ENCODE results near the gene PTPN21. TPM values are rescaled to one million over a fixed set of nuclear protein-coding genes. Genes with fewer than 3 reads are reported as not detected.

The PTPN21 gene
- polyA plus RNA-seq, 3 donors, result not detected

- Mint-ChIP-seq H3K4me3 (peak within 1 kb of the TSS; percentile 95 to 96), H3K27me3 (ENCODE audit: low read depth in 3 of 3) (peaks cover 20 to 31% (median 27%) of the 10 kb centered on the region in 3 donors), H3K9me3 (peaks cover 2 to 9% (median 6%) of the 10 kb centered on the region in 7 donors), H3K27ac (peak within 1 kb of the TSS; percentile 82 to 95 (median 91)), H3K4me1 (peaks cover 20% of the 10 kb centered on the region), H3K36me3 (peaks cover 9 to 10% of the 10 kb centered on the region in 2 donors)
- no peak for TF ChIP-seq CTCF (IDR thresholded peaks at IDR 0.05)
- peaks cover 18% of the 10 kb centered on the region for H3K79me2 ChIP-seq (ENCODE audit: insufficient read depth, low read length)
- intact Hi-C loops (cut with micrococcal nuclease), result no loop called here
- peaks cover 14 to 22% of the 10 kb centered on the region in 2 donors for H3K4me1 ChIP-seq (ENCODE audit: control insufficient read depth in 1 of 2, insufficient read depth in 2 of 2, low read length in 2 of 2)
- H4K20me1 ChIP-seq (ENCODE audit: insufficient read depth, low read length), result peaks cover 4% of the 10 kb centered on the region
- DNase-seq, result peak; percentile 74 to 76 (median 76)
- H3K4me2 ChIP-seq (replicated peaks; ENCODE audit: extremely low read depth, low read length, poor library complexity, severe bottlenecking), result peak within 1 kb of the TSS; percentile 80
- H3K36me3 ChIP-seq (replicated peaks in 1 of 2; ENCODE audit: control insufficient read depth in 1 of 2, insufficient read depth in 2 of 2, low read length in 2 of 2), result peaks cover 7 to 8% of the 10 kb centered on the region in 2 donors
- under 1% methylated on average over 95 of the region's 99 CpGs for WGBS (ENCODE audit: insufficient coverage)
- H2AFZ ChIP-seq (ENCODE audit: insufficient read depth, low read depth, low read length, poor library complexity, severe bottlenecking), result peak within 1 kb of the TSS; percentile 92
- H3K4me3 ChIP-seq (replicated peaks in 1 of 3; ENCODE audit: low read depth in 2 of 3, low read length in 3 of 3), result peak within 1 kb of the TSS; percentile 66 to 93 (median 85)
- H3K27me3 ChIP-seq (ENCODE audit: control insufficient read depth in 2 of 2, insufficient read depth in 2 of 2, low read length in 2 of 2), result peaks cover 9 to 17% of the 10 kb centered on the region in 2 donors
- peak within 1 kb of the TSS in 1 of 2 donors; percentile 71 for H3K27ac ChIP-seq (ENCODE audit: low read depth in 1 of 2, low read length in 2 of 2)
- H3K9me3 ChIP-seq (replicated peaks in 1 of 2; ENCODE audit: control insufficient read depth in 1 of 2, insufficient read depth in 1 of 2, low read length in 2 of 2), result peaks cover 2 to 4% of the 10 kb centered on the region in 2 donors
- H3K9ac ChIP-seq (ENCODE audit: insufficient read depth, low read length, poor library complexity, severe bottlenecking), result peak within 1 kb of the TSS; percentile 81
These were observed 8.3 kb upstream of the PTPN21 start, which contains the start of gene ZC3H14 for GRCh38 chr14:88562831-88563686. TSS of gene ZC3H14 (plus strand) at chr14:88563037. CDS start at chr14:88563134, 97 bp downstream.

GRCh38 chr14:88562532-88562830 lies 7.7 kb upstream of the PTPN21 start:
- Histone ChIP-seq H3K79me2 (ENCODE audit: insufficient read depth, low read length) (peaks cover 18% of the 10 kb centered on the region), H2AFZ (ENCODE audit: insufficient read depth, low read depth, low read length, poor library complexity, severe bottlenecking) (peak overlapping the region; percentile 92), H3K27me3 (ENCODE audit: control insufficient read depth in 2 of 2, insufficient read depth in 2 of 2, low read length in 2 of 2) (peaks cover 12 to 19% of the 10 kb centered on the region in 2 donors), H3K9ac (ENCODE audit: insufficient read depth, low read length, poor library complexity, severe bottlenecking) (peak overlapping the region; percentile 81), H3K36me3 (replicated peaks in 1 of 2; ENCODE audit: control insufficient read depth in 1 of 2, insufficient read depth in 2 of 2, low read length in 2 of 2) (peaks cover 2 to 3% of the 10 kb centered on the region in 2 donors), H4K20me1 (ENCODE audit: insufficient read depth, low read length) (peaks cover 4% of the 10 kb centered on the region), H3K9me3 (replicated peaks in 1 of 2; ENCODE audit: control insufficient read depth in 1 of 2, insufficient read depth in 1 of 2, low read length in 2 of 2) (no peaks in the 10 kb centered on the region), H3K27ac (ENCODE audit: low read depth in 1 of 2, low read length in 2 of 2) (peak overlapping the region in 1 of 2 donors; percentile 71), H3K4me3 (replicated peaks in 1 of 3; ENCODE audit: low read depth in 2 of 3, low read length in 3 of 3) (peak overlapping the region; percentile 66 to 93 (median 85)), H3K4me2 (replicated peaks; ENCODE audit: extremely low read depth, low read length, poor library complexity, severe bottlenecking) (peak overlapping the region; percentile 80), H3K4me1 (ENCODE audit: control insufficient read depth in 1 of 2, insufficient read depth in 2 of 2, low read length in 2 of 2) (peaks cover 14 to 22% of the 10 kb centered on the region in 2 donors)
- peaks cover 4 to 5% of the 10 kb centered on the region in 2 donors for H3K36me3 Mint-ChIP-seq
- peaks cover 25 to 37% (median 31%) of the 10 kb centered on the region in 3 donors for H3K27me3 Mint-ChIP-seq (ENCODE audit: low read depth in 3 of 3)
- H3K27ac Mint-ChIP-seq, result peak overlapping the region in 1 of 7 donors; percentile 41
- no peak for TF ChIP-seq CTCF (IDR thresholded peaks at IDR 0.05)
- H3K9me3 Mint-ChIP-seq, result peaks cover 0 to 6% (median 2%) of the 10 kb centered on the region in 7 donors
- intact Hi-C loops (cut with micrococcal nuclease), result no loop called here
- peaks cover 20% of the 10 kb centered on the region for H3K4me1 Mint-ChIP-seq
- 50% methylated on average over 2 of the region's 5 CpGs for WGBS (ENCODE audit: insufficient coverage)
- no peak for DNase-seq
- H3K4me3 Mint-ChIP-seq, result peak overlapping the region; percentile 95 to 96
